Suprapubic skin (tissue), 4 donors: ENCODE measurements around the gene ZSCAN5C. TPM values are rescaled to one million over a fixed set of nuclear protein-coding genes. Genes with fewer than 3 reads are reported as not detected.
"Not testable (repeated sequence)": the region's sequence is repeated elsewhere in the genome, so short reads cannot be mapped to it uniquely, and the experiment has no call there.

Source experiments
- DNase-seq, 2 donors: peaks; one replicate each; pipeline ENCODE4 v3.0.0-alpha.2; 2019; ENCODE audit warnings: low spot score in 2 of 2
- H3K27ac ChIP-seq: fragments of 200-600 bp; sonication (generic); one replicate; pipeline ENCODE4 v1.5.1; 2019
- H3K27me3 ChIP-seq: fragments of 200-600 bp; sonication (generic); one replicate; pipeline ENCODE4 v1.5.1; 2019
- H3K36me3 ChIP-seq: fragments of 200-600 bp; sonication (generic); one replicate; pipeline ENCODE4 v1.5.1; 2019
- H3K4me1 ChIP-seq: fragments of 200-600 bp; sonication (generic); one replicate; pipeline ENCODE4 v1.5.1; 2019
- H3K4me3 ChIP-seq: fragments of 200-600 bp; sonication (generic); one replicate; pipeline ENCODE4 v1.5.1; 2019; ENCODE audit warnings: mild to moderate bottlenecking
- H3K9me3 ChIP-seq: fragments of 200-600 bp; sonication (generic); one replicate; pipeline ENCODE4 v1.5.1; 2019
- CTCF ChIP-seq, 2 donors: fragments of 200-600 bp in 1 of 2; fragments of 450-650 bp in 1 of 2; sonication (generic) in 1 of 2; IDR thresholded peaks; one replicate each; pipeline ENCODE4 v1.5.1; 2016 to 2019; ENCODE audit warnings: antibody characterized with exemption in 2 of 2, mild to moderate bottlenecking in 1 of 2, moderate library complexity in 1 of 2
- EP300 ChIP-seq: sonication (generic); formaldehyde crosslinking; IDR thresholded peaks from one replicate; pipeline ENCODE4 v1.6.1; 2017; ENCODE audit warnings: antibody characterized with exemption
- POLR2A ChIP-seq, 2 donors: fragments of 450-650 bp; IDR thresholded peaks; one replicate each; pipeline ENCODE4 v1.6.1; 2017; ENCODE audit warnings: antibody characterized with exemption in 2 of 2, mild to moderate bottlenecking in 2 of 2, moderate library complexity in 2 of 2
- POLR2AphosphoS5 ChIP-seq, 3 donors: sonication (generic); formaldehyde crosslinking; IDR thresholded peaks; one replicate each; pipeline ENCODE4 v1.6.1; 2017; ENCODE audit warnings: antibody characterized with exemption in 3 of 3
- WGBS: methylation state at CpG from one replicate; pipeline ENCODE4 v1.1.5; 2018; 5-methylcytosine and 5-hydroxymethylcytosine counted together
- total RNA-seq, 4 donors: library from RNA; depleted of rRNA; stranded (reverse); fragments of >200 nt; gene quantifications; one replicate each; pipeline ENCODE4 v1.1.0, GENCODE V29; 2016

ZSCAN5C gene
- total RNA-seq, 4 donors from 2014 or later, result not detected

GRCh38 chr19:56163097-56163496 is 39.0 kb upstream of the ZSCAN5C start:
- WGBS, result 75% methylated on average over 10 of the region's 13 CpGs
- no peak overlapping the region for H3K27ac ChIP-seq
- no peaks in the 10 kb centered on the region for H3K4me1 ChIP-seq
- TF ChIP-seq POLR2AphosphoS5 (IDR thresholded peaks at IDR 0.05), result no peak
- TF ChIP-seq EP300, result no peak
- TF ChIP-seq POLR2A (IDR thresholded peaks at IDR 0.05), result no peak
- no peak for TF ChIP-seq CTCF (IDR thresholded peaks at IDR 0.05)
- no peaks in the 10 kb centered on the region for H3K27me3 ChIP-seq
- no peaks in the 10 kb centered on the region for H3K9me3 ChIP-seq
- no peak for DNase-seq
- H3K36me3 ChIP-seq, result peaks cover 24% of the 10 kb centered on the region
- no peak overlapping the region for H3K4me3 ChIP-seq

GRCh38 chr19:56167064-56167578 is 35.0 kb upstream of the ZSCAN5C start:
- H3K36me3 ChIP-seq, result no peaks in the 10 kb centered on the region
- no peak overlapping the region for H3K4me3 ChIP-seq
- no peaks in the 10 kb centered on the region for H3K9me3 ChIP-seq
- H3K27ac ChIP-seq, result no peak overlapping the region
- 49% methylated on average over 7 of the region's 7 CpGs for WGBS
- H3K27me3 ChIP-seq, result no peaks in the 10 kb centered on the region
- no peaks in the 10 kb centered on the region for H3K4me1 ChIP-seq
- TF ChIP-seq POLR2AphosphoS5 (IDR thresholded peaks at IDR 0.05) (no peak), CTCF (IDR thresholded peaks at IDR 0.05) (no peak), POLR2A (IDR thresholded peaks at IDR 0.05) (no peak), EP300 (no peak)
- no peak for DNase-seq

- no peaks in the 10 kb centered on the region for H3K9me3 ChIP-seq
- H3K4me3 ChIP-seq, result no peak overlapping the region
- H3K27ac ChIP-seq, result no peak overlapping the region
- no peaks in the 10 kb centered on the region for H3K4me1 ChIP-seq
- DNase-seq, result no peak
- TF ChIP-seq EP300 (no peak), CTCF (IDR thresholded peaks at IDR 0.05) (no peak), POLR2AphosphoS5 (IDR thresholded peaks at IDR 0.05) (no peak)
- H3K36me3 ChIP-seq, result no peaks in the 10 kb centered on the region
- 56% methylated on average over 14 of the region's 14 CpGs for WGBS
- peaks cover 18% of the 10 kb centered on the region for H3K27me3 ChIP-seq
Measured at GRCh38 chr19:56170261-56170660, 31.8 kb upstream of the ZSCAN5C start.

GRCh38 chr19:56174086-56174485 is 28.0 kb upstream of the ZSCAN5C start:
- TF ChIP-seq POLR2AphosphoS5 (IDR thresholded peaks at IDR 0.05), result no peak
- TF ChIP-seq EP300, result no peak
- TF ChIP-seq CTCF (IDR thresholded peaks at IDR 0.05), result no peak
- TF ChIP-seq POLR2A (IDR thresholded peaks at IDR 0.05), result no peak
- WGBS, result 23% methylated on average over 9 of the region's 9 CpGs
- Histone ChIP-seq H3K9me3 (no peaks in the 10 kb centered on the region), H3K27me3 (peaks cover 34% of the 10 kb centered on the region), H3K4me1 (no peaks in the 10 kb centered on the region), H3K4me3 (no peak overlapping the region), H3K36me3 (no peaks in the 10 kb centered on the region), H3K27ac (no peak overlapping the region)
- no peak for DNase-seq

- no peak for DNase-seq
- Histone ChIP-seq H3K4me1 (no peaks in the 10 kb centered on the region), H3K27me3 (peaks cover 34% of the 10 kb centered on the region), H3K27ac (no peak overlapping the region), H3K36me3 (no peaks in the 10 kb centered on the region), H3K4me3 (no peak overlapping the region), H3K9me3 (no peaks in the 10 kb centered on the region)
- WGBS, result 54% methylated on average over 11 of the region's 11 CpGs
- TF ChIP-seq POLR2A (IDR thresholded peaks at IDR 0.05) (no peak), POLR2AphosphoS5 (IDR thresholded peaks at IDR 0.05) (no peak)
Measured at GRCh38 chr19:56174550-56174949, 27.5 kb upstream of the ZSCAN5C start.

- not testable (repeated sequence) for H3K4me1 ChIP-seq, H3K36me3 ChIP-seq, DNase-seq, H3K4me3 ChIP-seq, H3K9me3 ChIP-seq, H3K27ac ChIP-seq
- peaks cover 34% of the 10 kb centered on the region for H3K27me3 ChIP-seq
- 47% methylated on average over 9 of the region's 15 CpGs for WGBS
Measured at GRCh38 chr19:56175861-56176307, 26.2 kb upstream of the ZSCAN5C start, which contains the start of gene GALP. Gene GALP (plus strand): TSS chr19:56176008. CDS start chr19:56177109, 1,101 bp downstream.

GRCh38 chr19:56176310-56176709 is 25.8 kb upstream of the ZSCAN5C start:
- DNase-seq, H3K36me3 ChIP-seq, H3K9me3 ChIP-seq, H3K27ac ChIP-seq, H3K4me1 ChIP-seq, H3K4me3 ChIP-seq: not testable (repeated sequence)
- peaks cover 34% of the 10 kb centered on the region for H3K27me3 ChIP-seq
- 80% methylated on average over 3 of the region's 11 CpGs for WGBS
